Endothelial cell (in vitro differentiated cells): Measurements from ENCODE around the gene EP400. TPM values are rescaled to one million over a fixed set of nuclear protein-coding genes. Genes with fewer than 3 reads are reported as not detected.

ENCODE experiments used
- DNase-seq: peaks from one replicate; pipeline ENCODE4 v3.0.0; 2021; ENCODE audit warnings: low spot score
- H3K27ac Mint-ChIP-seq: one replicate; pipeline ENCODE4 v1.8.0; 2021; ENCODE audit warnings: mixed read lengths, inconsistent platforms; ENCODE audit not compliant: unreplicated experiment
- H3K27me3 Mint-ChIP-seq: one replicate; pipeline ENCODE4 v1.8.0; 2021; ENCODE audit warnings: mild to moderate bottlenecking, moderate library complexity, mixed read lengths, inconsistent platforms; ENCODE audit not compliant: unreplicated experiment
- H3K36me3 Mint-ChIP-seq: one replicate; pipeline ENCODE4 v1.8.0; 2021; ENCODE audit warnings: mild to moderate bottlenecking, low read depth, mixed read lengths, inconsistent platforms; ENCODE audit not compliant: unreplicated experiment
- H3K4me1 Mint-ChIP-seq: one replicate; pipeline ENCODE4 v1.8.0; 2021; ENCODE audit warnings: mild to moderate bottlenecking, mixed read lengths, inconsistent platforms; ENCODE audit not compliant: unreplicated experiment
- H3K4me3 Mint-ChIP-seq: one replicate; pipeline ENCODE4 v1.8.0; 2021; ENCODE audit warnings: mild to moderate bottlenecking, mixed read lengths, inconsistent platforms; ENCODE audit not compliant: unreplicated experiment
- H3K9me3 Mint-ChIP-seq: one replicate; pipeline ENCODE4 v1.8.0; 2021; ENCODE audit warnings: mixed read lengths, inconsistent platforms; ENCODE audit not compliant: unreplicated experiment
- CTCF ChIP-seq: fragments of 200-600 bp; sonication (generic); IDR thresholded peaks from one replicate; pipeline ENCODE4 v1.5.0; 2021; ENCODE audit warnings: antibody characterized with exemption; ENCODE audit not compliant: unreplicated experiment
- total RNA-seq: library from RNA; stranded (reverse); fragmentation: NEBNext Ultra II Directional; extraction: Animal tissue kit (Norgen Biotek cat#: 25700); gene quantifications from one replicate; pipeline ENCODE4 v1.2.1, GENCODE V29; 2021; ENCODE audit not compliant: unreplicated experiment

Gene EP400
- total RNA-seq, 1 donor from 2014 or later: 66.2 TPM

GRCh38 chr12:131905630-131906091, 44.1 kb upstream of the EP400 start:
- Mint-ChIP-seq H3K27me3 (no peaks in the 10 kb centered on the region), H3K36me3 (no peaks in the 10 kb centered on the region), H3K27ac (peak overlapping the region; percentile 36), H3K9me3 (no peaks in the 10 kb centered on the region), H3K4me1 (no peaks in the 10 kb centered on the region), H3K4me3 (no peak overlapping the region)
- no peak for TF ChIP-seq CTCF
- DNase-seq: no peak

- no peak overlapping the region for H3K27ac Mint-ChIP-seq
Measured at GRCh38 chr12:131907379-131908091, 42.2 kb upstream of the EP400 start.

GRCh38 chr12:131908092-131909080, 41.4 kb upstream of the EP400 start:
- no peak for DNase-seq
- Mint-ChIP-seq H3K4me1 (no peaks in the 10 kb centered on the region), H3K9me3 (no peaks in the 10 kb centered on the region), H3K4me3 (no peak overlapping the region), H3K36me3 (no peaks in the 10 kb centered on the region), H3K27ac (no peak overlapping the region), H3K27me3 (peaks cover 1% of the 10 kb centered on the region)
- TF ChIP-seq CTCF: no peak

More at GRCh38 chr12:131907379-131908091, 42.2 kb upstream of the EP400 start:
- DNase-seq: no peak
- Mint-ChIP-seq H3K27me3 (no peaks in the 10 kb centered on the region), H3K4me1 (no peaks in the 10 kb centered on the region), H3K9me3 (no peaks in the 10 kb centered on the region), H3K36me3 (no peaks in the 10 kb centered on the region), H3K4me3 (no peak overlapping the region)
- TF ChIP-seq CTCF: no peak

GRCh38 chr12:131909081-131909751, 40.5 kb upstream of the EP400 start:
- H3K4me3 Mint-ChIP-seq: no peak overlapping the region
- peaks cover 2% of the 10 kb centered on the region for H3K27me3 Mint-ChIP-seq
- no peaks in the 10 kb centered on the region for H3K36me3 Mint-ChIP-seq
- H3K27ac Mint-ChIP-seq: no peak overlapping the region
- no peak for TF ChIP-seq CTCF
- no peak for DNase-seq
- H3K9me3 Mint-ChIP-seq: no peaks in the 10 kb centered on the region
- H3K4me1 Mint-ChIP-seq: no peaks in the 10 kb centered on the region
